ENCODE measurements around the gene NKAP. TPM values are rescaled to one million over a fixed set of nuclear protein-coding genes. Genes with fewer than 3 reads are reported as not detected.

Gene NKAP
- total RNA-seq, 2 experiments from 2014 or later, result 6.9 to 11.9 TPM

DNA sequence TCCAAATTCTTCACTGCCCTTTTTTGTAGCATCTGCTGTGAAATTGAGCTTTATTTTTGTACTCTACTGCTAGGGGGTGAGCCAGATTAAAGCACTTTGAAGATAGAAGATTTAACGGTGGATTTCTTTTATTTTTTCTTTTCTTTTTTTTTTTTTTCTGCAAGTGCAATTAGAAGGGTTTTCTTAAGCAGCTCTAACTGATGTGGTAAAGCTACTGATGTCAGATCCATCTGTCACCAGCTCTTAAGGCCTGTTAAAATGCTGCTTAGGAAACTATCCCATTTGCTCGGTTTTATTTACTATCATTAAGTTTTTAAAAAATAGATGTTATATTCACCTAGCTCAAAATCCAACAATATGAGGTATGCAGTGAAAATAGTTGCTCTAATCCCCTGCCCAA is 64.8 kb downstream of the NKAP start:
- H3K4me2 ChIP-seq (ENCODE audit: low read length), result no peak overlapping the region
- H3K9me2 ChIP-seq (ENCODE audit: insufficient read depth, low read length), result no peaks in the 10 kb centered on the region
- H3K36me3 ChIP-seq (ENCODE audit: insufficient read depth, low read length), result peaks cover 39% of the 10 kb centered on the region
- H3K9me3 ChIP-seq (ENCODE audit: low read length), result no peaks in the 10 kb centered on the region
- no peak overlapping the region for H2AFZ ChIP-seq (ENCODE audit: low read length)
- no TSS peak for BruUV-seq (replicated peaks)
- H3K4me3 ChIP-seq (ENCODE audit: low read depth, low read length, poor library complexity, severe bottlenecking), result no peak overlapping the region
- peaks cover 7% of the 10 kb centered on the region; the same call in 1 of the 2 replicates for H3K79me2 ChIP-seq (ENCODE audit: insufficient read depth, low read depth, low read length)
- peaks cover 15% of the 10 kb centered on the region for H3K4me1 ChIP-seq (ENCODE audit: insufficient read depth, low read length, poor library complexity, severe bottlenecking)
- H3K27ac ChIP-seq (ENCODE audit: low read depth, low read length, poor library complexity, severe bottlenecking), result no peak overlapping the region
- DNase-seq (ENCODE audit: low spot score), result no peak
- no peaks in the 10 kb centered on the region for H4K20me1 ChIP-seq (ENCODE audit: insufficient read depth, low read length)
- POLR2A ChIA-PET, result interaction anchor here (0.7 kb wide), 2 partner anchors 45 to 470 kb away, joined by 3 to 4 read pairs; no protein-coding TSS in a partner anchor
- CTCF ChIA-PET (ENCODE audit: unreplicated experiment), result interaction anchor here (0.6 kb wide), 1 partner anchor 273 kb away, joined by 11 read pairs; no protein-coding TSS in a partner anchor
- intact Hi-C loops (cut with micrococcal nuclease; ENCODE audit: unreplicated experiment), result no loop called here
- TF ChIP-seq, protein P1, sequence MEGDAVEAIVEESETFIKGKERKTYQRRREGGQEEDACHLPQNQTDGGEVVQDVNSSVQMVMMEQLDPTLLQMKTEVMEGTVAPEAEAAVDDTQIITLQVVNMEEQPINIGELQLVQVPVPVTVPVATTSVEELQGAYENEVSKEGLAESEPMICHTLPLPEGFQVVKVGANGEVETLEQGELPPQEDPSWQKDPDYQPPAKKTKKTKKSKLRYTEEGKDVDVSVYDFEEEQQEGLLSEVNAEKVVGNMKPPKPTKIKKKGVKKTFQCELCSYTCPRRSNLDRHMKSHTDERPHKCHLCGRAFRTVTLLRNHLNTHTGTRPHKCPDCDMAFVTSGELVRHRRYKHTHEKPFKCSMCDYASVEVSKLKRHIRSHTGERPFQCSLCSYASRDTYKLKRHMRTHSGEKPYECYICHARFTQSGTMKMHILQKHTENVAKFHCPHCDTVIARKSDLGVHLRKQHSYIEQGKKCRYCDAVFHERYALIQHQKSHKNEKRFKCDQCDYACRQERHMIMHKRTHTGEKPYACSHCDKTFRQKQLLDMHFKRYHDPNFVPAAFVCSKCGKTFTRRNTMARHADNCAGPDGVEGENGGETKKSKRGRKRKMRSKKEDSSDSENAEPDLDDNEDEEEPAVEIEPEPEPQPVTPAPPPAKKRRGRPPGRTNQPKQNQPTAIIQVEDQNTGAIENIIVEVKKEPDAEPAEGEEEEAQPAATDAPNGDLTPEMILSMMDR (conservative IDR thresholded peaks at IDR 0.05; ENCODE audit: low read length), result no peak
- TF ChIP-seq EZH2phosphoT487 (IDR thresholded peaks at IDR 0.05; ENCODE audit: borderline replicate concordance, low read depth, low read length), result no peak

DNA sequence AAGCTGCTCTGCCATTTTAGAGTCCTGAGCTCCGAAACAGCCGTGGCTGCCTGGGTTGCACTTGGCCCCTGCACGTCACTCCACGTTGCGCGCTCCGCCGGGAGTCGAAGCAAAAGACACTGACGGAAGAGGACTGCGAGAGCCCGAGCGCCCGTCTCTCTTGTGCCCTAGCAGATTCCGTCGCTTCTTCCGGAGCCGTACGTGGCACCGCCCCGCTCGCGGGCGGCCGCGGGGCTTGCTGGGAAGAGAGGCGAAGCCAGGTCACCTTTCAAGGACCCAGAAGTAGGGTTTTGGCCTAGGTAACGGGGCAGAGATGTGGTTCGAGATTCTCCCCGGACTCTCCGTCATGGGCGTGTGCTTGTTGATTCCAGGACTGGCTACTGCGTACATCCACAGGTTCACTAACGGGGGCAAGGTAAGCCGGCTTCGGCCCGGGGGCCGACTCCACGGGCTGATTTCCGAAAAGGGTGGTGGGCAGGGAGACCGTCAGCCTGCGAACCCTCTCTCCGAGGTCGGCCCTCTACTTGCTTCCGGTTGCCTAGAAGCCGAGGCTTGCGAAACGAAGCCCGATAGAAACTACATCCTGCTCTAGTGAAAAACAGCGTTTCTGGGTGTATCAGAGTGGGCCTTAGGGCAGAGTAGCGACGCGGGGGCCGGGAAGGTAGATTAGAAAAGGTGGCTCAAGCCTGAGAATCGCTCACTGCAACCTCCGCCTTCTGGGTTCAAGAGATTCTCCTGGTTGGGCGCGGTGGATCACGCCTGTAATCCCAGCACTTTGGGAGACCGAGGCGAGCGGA is 71.8 kb downstream of the NKAP start, which contains the start of the genes NDUFA1 and RNF113A:
TSS of gene NDUFA1 (plus strand) at position 234 of the 797 bp plus-strand sequence. CDS start at position 314, 80 bp downstream.
TSS of gene RNF113A (minus strand) at position 135 of the 797 bp plus-strand sequence. CDS start at position 15, 120 bp downstream.
- peak within 1 kb of the TSS; percentile 93 for H3K27ac ChIP-seq (ENCODE audit: low read depth, low read length, poor library complexity, severe bottlenecking)
- DNase-seq (ENCODE audit: low spot score), result peak; percentile 90
- peak within 1 kb of the TSS; percentile 65 for H2AFZ ChIP-seq (ENCODE audit: low read length)
- intact Hi-C loops (cut with micrococcal nuclease; ENCODE audit: unreplicated experiment), result loop anchor here (1.0 to 2.0 kb wide), 2 partner anchors 19 to 80 kb away; partner anchors contain the start of genes RPL39 and UPF3B
- H3K36me3 ChIP-seq (ENCODE audit: insufficient read depth, low read length), result peaks cover 18% of the 10 kb centered on the region
- ChIA-PET CTCF (ENCODE audit: unreplicated experiment) (no interaction called here), POLR2A (interaction anchor here (0.7 to 2.7 kb wide), 5 partner anchors 10 to 409 kb away, joined by 3 to 14 read pairs (median 4); partner anchors contain the start of gene UPF3B)
- TF ChIP-seq, protein P1 (conservative IDR thresholded peaks at IDR 0.05; ENCODE audit: low read length), result no peak
- no peak for TF ChIP-seq EZH2phosphoT487 (IDR thresholded peaks at IDR 0.05; ENCODE audit: borderline replicate concordance, low read depth, low read length)
- no TSS peak for BruUV-seq (replicated peaks)
- peaks cover 42% of the 10 kb centered on the region for H3K79me2 ChIP-seq (ENCODE audit: insufficient read depth, low read depth, low read length)
- H3K4me3 ChIP-seq (ENCODE audit: low read depth, low read length, poor library complexity, severe bottlenecking), result peak within 1 kb of the TSS; percentile 91
- H3K4me1 ChIP-seq (ENCODE audit: insufficient read depth, low read length, poor library complexity, severe bottlenecking), result peaks cover 18% of the 10 kb centered on the region
- H3K9me2 ChIP-seq (ENCODE audit: insufficient read depth, low read length), result no peaks in the 10 kb centered on the region
- no peaks in the 10 kb centered on the region for H3K9me3 ChIP-seq (ENCODE audit: low read length)
- peaks cover 4% of the 10 kb centered on the region; the same call in 1 of the 2 replicates for H4K20me1 ChIP-seq (ENCODE audit: insufficient read depth, low read length)
- peak within 1 kb of the TSS; percentile 88 for H3K4me2 ChIP-seq (ENCODE audit: low read length)

Measured in OCI-LY7 (cell line).